Common myeloid progenitor, CD34-positive (primary cell): ENCODE data around the gene UTP15.
A peak's percentile ranks its signal among the peaks of the same experiment; 100 is the strongest.

Experiments used
- CTCF ChIA-PET: fragments of 350-600 bp; sonication (Branson Sonifier 250); formaldehyde crosslinking; loops from one replicate; lab custom pipeline; 2021; ENCODE audit warnings: antibody characterized with exemption; lab: Charles Lee
- POLR2A ChIA-PET: fragments of 350-600 bp; sonication (Branson Sonifier 250); formaldehyde crosslinking; loops from one replicate; lab custom pipeline; 2021; ENCODE audit warnings: antibody characterized with exemption; lab: Charles Lee
- DNase-seq, 3 donors: peaks; one replicate each; pipeline versions ENCODE4 v3.0.0 to v3.0.0-alpha.2; 2013
- H3K27ac ChIP-seq, 2 experiments: 1 replicate in 1 of 2; 2 replicates in 1 of 2; pipeline ENCODE4 v1.7.0; 2013; ENCODE audit warnings: inconsistent platforms in 2 of 2, low read length in 2 of 2, mild to moderate bottlenecking in 2 of 2, low read depth in 1 of 2, moderate library complexity in 1 of 2; ENCODE audit not compliant: severe bottlenecking in 2 of 2, insufficient read depth in 1 of 2, poor library complexity in 1 of 2
- H3K27me3 ChIP-seq, 5 experiments: replicated peaks in 2 of 5; 1 replicate in 3 of 5; 2 replicates in 2 of 5; pipeline versions ENCODE4 v1.6.1 to v1.7.0; 2013; ENCODE audit warnings: low read length in 4 of 5, mild to moderate bottlenecking in 2 of 5, moderate library complexity in 2 of 5, inconsistent platforms in 1 of 5; ENCODE audit not compliant: insufficient read depth in 5 of 5, control insufficient read depth in 4 of 5
- H3K36me3 ChIP-seq, 4 experiments: 1 replicate in 2 of 4; 2 replicates in 2 of 4; pipeline versions ENCODE4 v1.6.1 to v1.7.0; 2013; ENCODE audit warnings: low read length in 3 of 4, control low read depth in 1 of 4, mild to moderate bottlenecking in 1 of 4; ENCODE audit not compliant: control insufficient read depth in 4 of 4, insufficient read depth in 4 of 4
- H3K4me1 ChIP-seq, 4 experiments: 1 replicate in 3 of 4; 2 replicates in 1 of 4; pipeline versions ENCODE4 v1.6.1 to v1.7.1; 2013; ENCODE audit warnings: low read length in 3 of 4, mild to moderate bottlenecking in 3 of 4, control low read depth in 1 of 4, inconsistent platforms in 1 of 4, moderate library complexity in 1 of 4; ENCODE audit not compliant: control insufficient read depth in 4 of 4, insufficient read depth in 4 of 4; ENCODE audit errors: control extremely low read depth in 1 of 4
- H3K4me3 ChIP-seq, 7 experiments: 1 replicate in 4 of 7; 2 replicates in 3 of 7; pipeline versions ENCODE4 v1.5.1 to v1.7.0; 2013; ENCODE audit warnings: mild to moderate bottlenecking in 7 of 7, low read length in 6 of 7, moderate library complexity in 6 of 7, inconsistent platforms in 2 of 7, low read depth in 2 of 7, control low read depth in 1 of 7; ENCODE audit not compliant: insufficient read depth in 4 of 7, control insufficient read depth in 1 of 7; ENCODE audit errors: extremely low read depth in 1 of 7
- H3K9me3 ChIP-seq, 5 experiments: 1 replicate in 4 of 5; 2 replicates in 1 of 5; pipeline versions ENCODE4 v1.6.1 to v1.7.1; 2013; ENCODE audit warnings: low read length in 4 of 5, mild to moderate bottlenecking in 2 of 5, inconsistent platforms in 1 of 5, low read depth in 1 of 5, moderate library complexity in 1 of 5; ENCODE audit not compliant: control insufficient read depth in 4 of 5, insufficient read depth in 2 of 5; ENCODE audit errors: control extremely low read depth in 1 of 5
- whole genome bisulfite sequencing: methylation state at CpG from one replicate; pipeline ENCODE4 v1.1.5; 2013; ENCODE audit not compliant: insufficient coverage; 5-methylcytosine and 5-hydroxymethylcytosine counted together

Gene UTP15

DNA sequence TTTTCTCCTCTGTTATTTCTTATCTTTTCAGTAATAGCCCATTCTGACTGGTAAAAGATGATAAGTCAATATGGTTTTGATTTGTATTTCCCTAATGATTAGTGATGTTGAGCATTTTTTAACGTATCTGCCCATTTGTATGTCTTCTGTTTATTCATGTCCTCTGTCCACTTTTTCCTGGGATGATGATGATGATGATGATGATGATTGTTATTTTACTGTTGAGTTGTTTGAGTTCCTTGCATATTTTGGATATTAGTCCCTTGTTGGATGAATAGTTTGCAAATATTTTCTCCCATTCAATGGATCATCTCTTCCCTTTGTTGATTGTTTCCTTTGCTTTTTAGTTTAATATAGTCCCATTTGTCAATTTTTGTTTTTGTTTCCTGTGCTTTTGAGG, 27.0 kb downstream of the UTP15 start:
- Histone ChIP-seq H3K4me3 (no peak overlapping the region), H3K27ac (no peak overlapping the region), H3K4me1 (no peaks in the 10 kb centered on the region), H3K9me3 (no peaks in the 10 kb centered on the region), H3K36me3 (no peaks in the 10 kb centered on the region), H3K27me3 (no peaks in the 10 kb centered on the region)
- ChIA-PET POLR2A (no interaction called here), CTCF (interaction anchor here (0.6 to 12.6 kb wide), 6 partner anchors 15 to 1057 kb away, joined by 3 to 161 read pairs (median 6); no protein-coding TSS in a partner anchor)
- DNase-seq: no peak
- no CpG with 5 or more reads among the region's 1 CpG for WGBS

DNA sequence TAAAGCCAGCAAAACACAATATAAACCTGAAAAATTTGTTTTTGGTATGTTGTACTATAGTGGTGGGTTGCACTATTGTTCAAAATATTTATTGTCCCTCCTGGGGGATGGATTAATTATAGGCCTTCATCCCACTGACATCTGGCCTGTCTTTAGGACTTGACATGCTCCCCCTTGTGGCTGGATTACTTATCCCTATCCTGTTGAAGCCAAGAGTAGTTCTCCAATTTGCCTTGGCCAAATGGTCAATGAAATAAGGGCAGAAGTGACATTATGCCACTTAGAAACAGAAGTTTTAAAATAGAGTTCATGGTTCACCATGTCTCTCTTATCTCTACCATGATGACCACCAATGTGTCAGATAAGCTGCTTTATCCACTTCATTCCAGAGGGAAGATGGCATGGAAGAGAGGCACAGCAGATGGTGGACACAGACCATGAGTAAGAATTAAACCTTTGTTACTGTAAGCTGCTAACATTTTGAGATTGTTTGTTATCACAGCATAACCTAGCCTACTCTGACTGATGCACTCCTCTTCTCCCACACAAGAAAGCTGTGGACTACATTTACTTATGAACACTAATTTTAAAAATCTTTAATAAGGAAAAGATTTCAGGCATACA, 31.3 kb downstream of the UTP15 start:
- ChIA-PET CTCF (interaction anchor here (0.8 to 12.6 kb wide), 13 partner anchors 8 to 196 kb away, joined by 3 to 161 read pairs (median 4); no protein-coding TSS in a partner anchor), POLR2A (no interaction called here)
- H3K4me1 ChIP-seq: no peaks in the 10 kb centered on the region
- H3K27me3 ChIP-seq: no peaks in the 10 kb centered on the region
- H3K9me3 ChIP-seq: peaks cover 0 to 3% (median 0%) of the 10 kb centered on the region in 5 experiments
- DNase-seq: peak; percentile 58 to 71 (median 66)
- H3K4me3 ChIP-seq: no peak overlapping the region
- no peak overlapping the region for H3K27ac ChIP-seq
- no peaks in the 10 kb centered on the region for H3K36me3 ChIP-seq

DNA sequence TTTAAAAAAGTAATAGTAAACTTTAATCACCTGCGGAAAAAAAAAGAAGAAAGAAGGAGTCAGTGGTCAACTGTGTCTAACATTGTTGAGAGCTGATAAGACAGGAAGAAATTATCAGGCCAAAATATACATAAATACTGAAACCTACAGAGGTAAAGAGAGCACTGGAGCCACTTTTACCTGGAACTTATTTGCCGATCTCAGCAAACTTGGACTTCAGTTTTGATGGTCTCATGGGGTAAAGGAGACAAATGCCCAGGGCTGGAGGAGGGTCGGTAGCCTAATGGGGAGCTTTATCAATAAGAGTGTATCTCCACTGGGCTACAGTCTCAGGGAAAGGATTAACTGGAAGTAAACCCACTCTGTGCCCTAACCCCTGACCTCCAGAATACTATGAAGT, 33.8 kb downstream of the UTP15 start:
- Histone ChIP-seq H3K27ac (no peak overlapping the region), H3K27me3 (no peaks in the 10 kb centered on the region), H3K36me3 (no peaks in the 10 kb centered on the region), H3K4me3 (no peak overlapping the region), H3K9me3 (peaks cover 0 to 8% (median 0%) of the 10 kb centered on the region in 5 experiments), H3K4me1 (no peaks in the 10 kb centered on the region)
- no peak for DNase-seq
- ChIA-PET POLR2A (no interaction called here), CTCF (interaction anchor here (12.6 kb wide), 1 partner anchor 193 kb away, joined by 161 read pairs; no protein-coding TSS in a partner anchor)
- WGBS: 100% methylated on average over 1 of the region's 3 CpGs

DNA sequence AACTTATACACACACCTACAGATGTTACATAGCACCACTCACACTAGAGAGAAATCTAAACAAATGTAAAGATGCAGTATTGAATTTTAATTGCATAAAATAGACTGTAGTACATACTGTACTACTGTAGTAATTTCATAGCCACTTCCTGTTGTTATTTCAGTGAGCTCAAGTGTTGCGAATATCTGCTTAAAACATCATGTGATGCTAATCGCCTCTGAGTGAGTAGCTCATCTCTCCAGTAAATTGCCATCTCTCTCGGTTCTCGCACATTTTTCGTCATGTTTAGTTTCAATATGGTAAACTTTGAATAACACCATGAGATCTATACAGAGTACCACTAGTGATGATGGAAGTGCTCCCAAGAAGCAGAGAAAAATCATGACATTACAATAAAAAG, 38.5 kb downstream of the UTP15 start:
- Histone ChIP-seq H3K27me3 (no peaks in the 10 kb centered on the region), H3K36me3 (no peaks in the 10 kb centered on the region), H3K9me3 (peaks cover 0 to 8% (median 0%) of the 10 kb centered on the region in 5 experiments), H3K27ac (no peak overlapping the region), H3K4me1 (no peaks in the 10 kb centered on the region), H3K4me3 (no peak overlapping the region)
- 79% methylated on average over 4 of the region's 5 CpGs for WGBS
- POLR2A ChIA-PET: no interaction called here
- CTCF ChIA-PET: no interaction called here
- no peak for DNase-seq

DNA sequence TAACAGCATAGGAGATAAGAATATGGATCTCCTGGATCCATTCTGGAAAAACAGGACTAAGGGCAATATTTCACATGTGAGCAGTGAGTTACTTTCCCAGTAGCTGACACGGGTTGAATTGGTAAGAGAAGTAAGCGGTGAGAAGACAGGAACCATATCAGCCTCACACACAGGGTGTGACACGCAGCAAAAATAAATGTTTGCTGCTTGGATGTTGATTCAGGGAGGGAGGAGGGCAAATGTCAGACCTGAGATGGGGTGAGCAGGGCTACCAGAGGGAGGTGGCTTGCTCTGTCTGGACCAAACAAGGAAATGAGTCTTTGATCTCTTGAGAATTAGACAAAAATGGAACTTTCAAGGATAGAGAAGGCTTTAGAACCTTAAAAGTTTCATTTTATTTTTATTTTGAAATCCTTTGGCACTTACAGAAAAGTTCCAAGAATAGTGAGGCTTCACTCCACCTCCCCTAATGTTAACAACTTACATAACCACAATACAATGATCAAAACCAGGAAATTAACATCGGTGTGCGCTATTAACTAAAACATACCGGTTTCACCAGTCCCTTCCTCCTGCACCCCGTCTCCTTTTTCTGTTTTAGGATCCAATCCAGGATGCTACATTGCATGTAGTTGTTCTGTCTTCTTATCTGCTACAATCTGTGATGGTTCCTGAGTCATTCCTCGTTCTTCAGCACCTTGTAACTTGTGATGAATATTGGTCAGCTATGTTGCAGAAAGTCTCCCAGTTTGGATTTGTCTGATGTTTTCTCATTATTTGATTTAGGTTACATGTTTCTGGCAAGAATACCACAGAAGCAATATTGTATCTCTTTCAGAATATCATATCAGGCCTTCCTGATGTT, 39.9 kb downstream of the UTP15 start:
- POLR2A ChIA-PET: no interaction called here
- H3K9me3 ChIP-seq: peaks cover 0 to 9% (median 0%) of the 10 kb centered on the region in 5 experiments
- CTCF ChIA-PET: interaction anchor here (1.2 to 1.3 kb wide), 2 partner anchors 8 to 16 kb away, joined by 4 to 7 read pairs; no protein-coding TSS in a partner anchor
- no peak overlapping the region for H3K27ac ChIP-seq
- no peak overlapping the region for H3K4me3 ChIP-seq
- H3K27me3 ChIP-seq: no peaks in the 10 kb centered on the region
- no peak for DNase-seq
- H3K36me3 ChIP-seq: no peaks in the 10 kb centered on the region
- no peaks in the 10 kb centered on the region for H3K4me1 ChIP-seq
- WGBS: 96% methylated on average over 7 of the region's 8 CpGs

DNA sequence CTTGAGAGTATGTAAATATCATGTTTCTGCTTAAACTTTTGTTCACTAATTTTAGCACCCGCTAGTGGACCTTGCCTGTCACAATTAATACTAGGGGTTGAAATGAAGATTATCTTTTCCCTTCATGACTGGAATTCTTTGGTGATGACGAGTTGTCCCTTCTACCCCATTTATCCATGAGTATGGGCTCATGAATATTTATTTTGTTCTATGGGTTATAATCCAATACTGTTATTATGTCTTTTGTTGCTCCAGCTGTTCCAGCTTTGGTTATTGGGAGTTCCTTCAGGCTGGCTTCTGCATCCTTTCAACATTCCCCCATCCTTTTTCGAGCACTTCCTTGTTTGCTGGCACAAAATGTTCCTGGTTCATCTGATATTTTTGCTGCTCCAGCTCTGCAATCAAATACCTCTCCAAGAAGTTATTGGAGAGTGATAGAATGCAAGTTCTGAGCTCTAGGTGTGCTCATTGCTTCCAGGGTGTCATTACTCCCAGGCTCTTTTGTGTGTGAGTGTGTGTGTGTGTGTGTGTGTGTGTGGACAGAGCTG, 40.7 kb downstream of the UTP15 start:
- Histone ChIP-seq H3K9me3 (peaks cover 0 to 13% (median 0%) of the 10 kb centered on the region in 5 experiments), H3K4me3 (no peak overlapping the region), H3K27ac (no peak overlapping the region), H3K27me3 (no peaks in the 10 kb centered on the region), H3K36me3 (no peaks in the 10 kb centered on the region), H3K4me1 (no peaks in the 10 kb centered on the region)
- CTCF ChIA-PET: interaction anchor here (1.2 to 1.3 kb wide), 2 partner anchors 9 to 17 kb away, joined by 4 to 7 read pairs; no protein-coding TSS in a partner anchor
- POLR2A ChIA-PET: no interaction called here
- DNase-seq: no peak
- whole genome bisulfite sequencing: 71% methylated on average over 1 of the region's 3 CpGs
